HL-60 (cell line): ENCODE measurements around the gene PRSS27.

ENCODE experiments used
- DNase-seq, 2 experiments: peaks; one replicate each; pipeline ENCODE4 v3.0.0-alpha.2; 2010 to 2020; ENCODE audit warnings: low read depth in 1 of 2, low spot score in 1 of 2
- H3K27ac ChIP-seq: fragments of 250-450 bp; sonication (Bioruptor Pico); replicated peaks from 2 replicates; pipeline ENCODE4 v1.5.1; 2020; ENCODE audit warnings: mild to moderate bottlenecking, moderate library complexity
- H3K27me3 ChIP-seq: fragments of 250-450 bp; sonication (Bioruptor Pico); 2 replicates; pipeline ENCODE4 v1.5.1; 2021; ENCODE audit warnings: mild to moderate bottlenecking, moderate library complexity; ENCODE audit not compliant: insufficient read depth, poor library complexity, severe bottlenecking
- H3K4me3 ChIP-seq: replicated peaks from 2 replicates; pipeline ENCODE4 v1.5.1; 2011; ENCODE audit warnings: mild to moderate bottlenecking, control low read depth, low read length; ENCODE audit not compliant: insufficient read depth
- GABPA ChIP-seq: IDR thresholded peaks from 2 replicates; pipeline ENCODE4 v1.6.1; 2012; ENCODE audit warnings: low read depth
- POLR2AphosphoS5 ChIP-seq: IDR thresholded peaks from 2 replicates; pipeline ENCODE4 v1.6.1; 2012; ENCODE audit warnings: low read depth
- SPI1 ChIP-seq: IDR thresholded peaks from 2 replicates; pipeline ENCODE4 v1.6.1; 2012; ENCODE audit warnings: low read depth, mild to moderate bottlenecking, borderline replicate concordance
- TF ChIP-seq, protein P1 (sequence below): IDR thresholded peaks from one replicate; pipeline ENCODE4 v1.5.1; 2011; ENCODE audit warnings: low read length, control low read depth, inconsistent platforms; ENCODE audit not compliant: insufficient read depth
- TF ChIP-seq, protein P2 (sequence below): IDR thresholded peaks from 2 replicates; pipeline ENCODE4 v1.6.1; 2012; ENCODE audit warnings: low read depth; ENCODE audit not compliant: insufficient replicate concordance

PRSS27 gene

DNA sequence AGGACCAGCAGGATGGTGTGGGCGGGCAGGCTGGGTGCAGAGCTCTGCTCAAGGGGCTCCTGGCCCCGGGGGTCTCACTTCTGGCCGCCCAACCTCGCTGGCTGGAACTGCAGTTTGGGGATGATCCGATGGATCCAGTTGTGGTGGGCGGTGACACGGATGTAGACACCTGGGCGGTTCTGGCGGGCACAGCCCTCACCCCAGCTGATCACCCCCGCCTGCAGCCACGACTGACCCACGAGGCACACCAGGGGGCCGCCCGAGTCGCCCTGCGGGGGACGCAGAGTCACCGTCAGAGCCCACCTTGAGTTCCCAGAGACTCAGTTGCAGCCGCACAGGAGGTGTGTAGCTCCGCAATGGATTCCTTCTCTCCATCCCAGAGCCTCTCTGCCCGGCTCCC is 7.5 kb downstream of the PRSS27 start:
- DNase-seq: no peak
- H3K27me3 ChIP-seq: no peaks in the 10 kb centered on the region

DNA sequence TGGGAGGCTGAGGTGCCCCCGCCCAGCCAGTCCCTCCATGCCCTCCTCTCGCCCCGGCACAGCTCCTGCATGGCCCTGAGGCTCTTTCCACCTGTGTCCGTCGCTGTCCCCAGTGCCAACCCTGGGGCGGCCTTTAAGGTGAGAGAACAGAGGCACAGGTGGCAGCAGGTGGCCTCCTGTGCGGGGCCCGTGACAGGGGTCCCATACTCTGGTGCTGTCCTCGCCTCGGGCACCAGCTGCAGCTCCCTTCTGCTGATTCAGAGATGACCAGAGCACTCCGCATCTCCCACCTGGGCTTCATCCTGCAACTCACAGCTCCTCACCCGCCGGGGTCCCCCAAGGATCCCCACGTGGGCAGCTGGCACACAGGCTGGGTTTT is 8.0 kb downstream of the PRSS27 start:
- TF ChIP-seq, protein P1, sequence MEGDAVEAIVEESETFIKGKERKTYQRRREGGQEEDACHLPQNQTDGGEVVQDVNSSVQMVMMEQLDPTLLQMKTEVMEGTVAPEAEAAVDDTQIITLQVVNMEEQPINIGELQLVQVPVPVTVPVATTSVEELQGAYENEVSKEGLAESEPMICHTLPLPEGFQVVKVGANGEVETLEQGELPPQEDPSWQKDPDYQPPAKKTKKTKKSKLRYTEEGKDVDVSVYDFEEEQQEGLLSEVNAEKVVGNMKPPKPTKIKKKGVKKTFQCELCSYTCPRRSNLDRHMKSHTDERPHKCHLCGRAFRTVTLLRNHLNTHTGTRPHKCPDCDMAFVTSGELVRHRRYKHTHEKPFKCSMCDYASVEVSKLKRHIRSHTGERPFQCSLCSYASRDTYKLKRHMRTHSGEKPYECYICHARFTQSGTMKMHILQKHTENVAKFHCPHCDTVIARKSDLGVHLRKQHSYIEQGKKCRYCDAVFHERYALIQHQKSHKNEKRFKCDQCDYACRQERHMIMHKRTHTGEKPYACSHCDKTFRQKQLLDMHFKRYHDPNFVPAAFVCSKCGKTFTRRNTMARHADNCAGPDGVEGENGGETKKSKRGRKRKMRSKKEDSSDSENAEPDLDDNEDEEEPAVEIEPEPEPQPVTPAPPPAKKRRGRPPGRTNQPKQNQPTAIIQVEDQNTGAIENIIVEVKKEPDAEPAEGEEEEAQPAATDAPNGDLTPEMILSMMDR: no peak
- no peak for TF ChIP-seq POLR2AphosphoS5
- no peak for TF ChIP-seq GABPA
- TF ChIP-seq, protein P2, sequence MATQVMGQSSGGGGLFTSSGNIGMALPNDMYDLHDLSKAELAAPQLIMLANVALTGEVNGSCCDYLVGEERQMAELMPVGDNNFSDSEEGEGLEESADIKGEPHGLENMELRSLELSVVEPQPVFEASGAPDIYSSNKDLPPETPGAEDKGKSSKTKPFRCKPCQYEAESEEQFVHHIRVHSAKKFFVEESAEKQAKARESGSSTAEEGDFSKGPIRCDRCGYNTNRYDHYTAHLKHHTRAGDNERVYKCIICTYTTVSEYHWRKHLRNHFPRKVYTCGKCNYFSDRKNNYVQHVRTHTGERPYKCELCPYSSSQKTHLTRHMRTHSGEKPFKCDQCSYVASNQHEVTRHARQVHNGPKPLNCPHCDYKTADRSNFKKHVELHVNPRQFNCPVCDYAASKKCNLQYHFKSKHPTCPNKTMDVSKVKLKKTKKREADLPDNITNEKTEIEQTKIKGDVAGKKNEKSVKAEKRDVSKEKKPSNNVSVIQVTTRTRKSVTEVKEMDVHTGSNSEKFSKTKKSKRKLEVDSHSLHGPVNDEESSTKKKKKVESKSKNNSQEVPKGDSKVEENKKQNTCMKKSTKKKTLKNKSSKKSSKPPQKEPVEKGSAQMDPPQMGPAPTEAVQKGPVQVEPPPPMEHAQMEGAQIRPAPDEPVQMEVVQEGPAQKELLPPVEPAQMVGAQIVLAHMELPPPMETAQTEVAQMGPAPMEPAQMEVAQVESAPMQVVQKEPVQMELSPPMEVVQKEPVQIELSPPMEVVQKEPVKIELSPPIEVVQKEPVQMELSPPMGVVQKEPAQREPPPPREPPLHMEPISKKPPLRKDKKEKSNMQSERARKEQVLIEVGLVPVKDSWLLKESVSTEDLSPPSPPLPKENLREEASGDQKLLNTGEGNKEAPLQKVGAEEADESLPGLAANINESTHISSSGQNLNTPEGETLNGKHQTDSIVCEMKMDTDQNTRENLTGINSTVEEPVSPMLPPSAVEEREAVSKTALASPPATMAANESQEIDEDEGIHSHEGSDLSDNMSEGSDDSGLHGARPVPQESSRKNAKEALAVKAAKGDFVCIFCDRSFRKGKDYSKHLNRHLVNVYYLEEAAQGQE: no peak
- no peak for TF ChIP-seq SPI1
- no peak overlapping the region for H3K4me3 ChIP-seq
- no peak for DNase-seq
- no peak overlapping the region for H3K27ac ChIP-seq
- H3K27me3 ChIP-seq: no peaks in the 10 kb centered on the region

More for the DNA sequence above, 7.5 kb downstream of the PRSS27 start:
- Histone ChIP-seq H3K27ac (no peak overlapping the region), H3K4me3 (no peak overlapping the region)
- no peak for TF ChIP-seq GABPA
- TF ChIP-seq SPI1: no peak
- TF ChIP-seq, protein P2: no peak
- TF ChIP-seq POLR2AphosphoS5: no peak
- TF ChIP-seq, protein P1: no peak

DNA sequence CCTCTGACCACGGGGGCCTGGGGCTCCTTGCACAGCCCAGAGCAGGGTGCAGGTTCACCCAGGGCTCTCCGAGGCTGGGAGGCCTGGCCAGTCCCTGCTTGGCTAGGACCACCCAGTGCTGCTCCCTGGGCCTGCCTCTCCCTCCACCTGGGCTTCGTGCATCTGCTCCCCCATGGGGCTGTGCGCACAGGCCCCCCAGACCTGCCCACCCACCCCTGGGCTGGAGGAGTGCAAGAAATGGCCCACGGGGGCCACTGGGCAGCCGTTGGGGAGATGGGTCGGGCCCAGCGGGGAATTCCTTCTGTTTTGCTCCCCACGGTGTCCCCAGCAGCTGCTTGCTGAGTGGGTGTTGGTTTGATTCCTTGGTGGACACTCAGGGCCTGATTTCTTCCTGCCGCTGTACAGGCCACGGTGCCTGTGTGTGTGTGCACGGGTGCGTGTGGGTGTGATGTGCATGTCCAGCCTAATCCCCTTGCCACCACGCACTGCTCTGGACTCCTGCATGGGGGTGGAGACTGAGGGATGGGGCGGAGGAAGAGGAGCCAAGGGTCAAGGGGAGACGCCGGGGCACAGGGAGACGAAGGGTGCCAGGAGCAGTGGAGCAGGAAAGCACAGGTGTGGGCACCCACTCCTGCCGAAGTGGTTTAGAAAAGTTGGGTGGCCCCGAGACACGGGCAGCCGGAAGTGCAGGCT is 8.5 kb downstream of the PRSS27 start:
- H3K27me3 ChIP-seq: no peaks in the 10 kb centered on the region
- no peak for DNase-seq
- no peak for TF ChIP-seq GABPA
- TF ChIP-seq, protein P2: no peak
- no peak overlapping the region for H3K4me3 ChIP-seq
- no peak overlapping the region for H3K27ac ChIP-seq
